Stimulated activated CD8-positive, alpha-beta memory T cell treated with anti-CD3 and anti-CD28 coated beads, Interleukin-7, amount 100 ng/mL, for 24 hours (primary cell): Measurements from ENCODE around the gene CIAO2B.
"Not testable (repeated sequence)": the region's sequence is repeated elsewhere in the genome, so short reads cannot be mapped to it uniquely, and the experiment has no call there.

Experiments used
- DNase-seq: peaks from one replicate; pipeline ENCODE4 v3.0.0-alpha.2; 2020; ENCODE audit warnings: low read depth

CIAO2B gene

DNA sequence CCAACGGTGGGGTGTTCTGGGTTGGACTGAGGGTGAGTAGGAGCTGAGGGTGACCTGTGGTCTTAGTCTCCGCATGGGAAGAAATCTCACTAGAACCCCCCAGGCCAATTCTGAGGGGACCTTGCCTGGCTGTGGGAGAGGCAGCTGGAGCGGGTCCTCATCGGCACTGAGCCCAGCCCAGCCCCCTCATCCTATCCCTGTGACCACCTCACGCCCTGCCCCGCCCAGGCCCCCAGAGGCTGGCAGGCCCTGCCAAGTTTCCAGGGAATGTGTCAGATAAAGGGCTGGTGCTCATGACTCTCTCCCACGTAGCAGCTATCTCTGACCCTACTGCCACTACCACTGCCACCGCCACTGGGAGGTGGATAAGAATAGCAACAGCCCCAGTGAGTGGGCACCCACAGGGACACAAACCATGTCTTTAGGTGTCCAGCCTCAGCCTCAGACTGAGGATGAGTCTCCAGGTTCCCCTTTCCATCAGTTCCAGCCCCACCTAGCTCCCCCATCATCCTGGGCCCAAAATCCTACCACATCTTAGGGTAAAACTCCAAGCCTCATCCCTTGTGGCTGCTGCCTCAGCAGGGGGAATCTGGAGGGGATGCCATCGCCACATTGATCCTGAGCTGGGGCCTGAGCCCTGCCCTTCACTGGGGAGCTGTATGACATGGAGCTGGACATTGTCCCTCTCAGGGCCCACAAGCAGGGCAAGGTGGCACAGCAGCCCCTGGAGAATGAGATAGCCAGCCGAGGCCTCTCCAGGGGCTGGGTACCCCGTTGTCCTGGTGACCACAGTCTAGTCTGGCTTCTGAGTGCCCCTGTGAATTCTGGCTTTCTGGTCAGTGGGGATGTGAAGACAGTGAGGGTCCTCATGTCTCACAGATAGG, 30.4 kb downstream of the CIAO2B start:
- no peak for DNase-seq

DNA sequence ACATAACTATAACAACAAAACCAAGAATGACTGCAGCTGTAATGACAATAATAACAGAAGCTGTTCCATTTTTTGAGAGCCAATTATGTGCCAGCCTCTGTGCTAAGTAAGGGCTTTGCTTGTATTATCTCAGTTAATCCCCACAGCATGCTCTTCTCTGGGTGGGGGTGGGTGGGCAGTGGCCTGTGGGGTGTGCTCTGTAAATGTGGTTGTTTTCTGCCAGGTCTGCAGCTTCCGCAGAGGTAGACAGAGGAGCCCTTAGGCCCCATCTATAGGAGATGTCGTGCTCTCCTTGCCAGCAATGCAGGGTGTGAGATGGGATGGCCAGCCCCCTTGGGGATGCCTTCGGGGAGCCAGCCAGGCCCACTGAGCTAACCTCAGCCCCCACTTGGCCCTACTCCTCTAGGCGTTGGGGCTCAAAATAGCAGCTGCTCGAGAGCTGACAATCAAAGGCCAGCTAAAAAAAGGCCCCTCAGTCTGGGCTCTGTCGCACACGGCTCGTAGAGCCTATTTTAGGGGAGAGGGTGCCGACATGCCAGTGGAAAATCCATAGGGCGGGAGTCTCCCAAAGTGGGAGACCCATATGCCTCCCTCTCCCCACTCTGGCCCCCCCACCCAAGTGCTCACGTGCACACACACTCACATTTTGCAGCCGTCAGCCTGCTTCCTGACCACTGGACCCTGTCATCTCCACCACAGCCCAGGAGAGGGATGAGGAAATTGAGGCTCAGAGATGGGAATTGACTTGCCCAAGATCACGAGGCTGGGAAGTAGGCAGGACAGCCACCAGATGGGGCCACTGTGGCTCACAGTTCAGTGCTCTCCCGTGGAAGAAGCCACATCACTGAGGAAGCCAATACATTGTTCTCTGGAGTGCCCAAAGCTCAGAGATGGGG, 31.3 kb downstream of the CIAO2B start:
- DNase-seq = no peak

DNA sequence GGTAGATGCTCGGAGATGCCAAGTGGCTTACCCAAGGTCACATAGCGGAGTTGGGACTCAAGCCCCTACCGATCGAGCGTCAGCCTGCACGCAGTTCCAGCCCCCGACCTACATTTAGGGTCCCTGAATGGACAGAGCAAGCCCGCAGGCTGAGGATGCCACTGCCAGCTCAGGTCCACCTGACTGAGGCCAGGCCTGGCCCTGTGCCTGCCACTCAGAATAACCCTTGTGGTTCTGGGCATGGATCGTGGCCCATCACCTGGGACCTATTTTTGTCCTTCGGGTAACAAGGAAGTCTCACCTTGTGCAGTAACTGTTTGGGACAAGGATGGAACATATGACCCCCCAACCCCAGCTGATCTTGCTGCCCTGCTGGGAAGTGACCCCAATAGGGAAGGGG, 32.6 kb downstream of the CIAO2B start:
- no peak for DNase-seq

DNA sequence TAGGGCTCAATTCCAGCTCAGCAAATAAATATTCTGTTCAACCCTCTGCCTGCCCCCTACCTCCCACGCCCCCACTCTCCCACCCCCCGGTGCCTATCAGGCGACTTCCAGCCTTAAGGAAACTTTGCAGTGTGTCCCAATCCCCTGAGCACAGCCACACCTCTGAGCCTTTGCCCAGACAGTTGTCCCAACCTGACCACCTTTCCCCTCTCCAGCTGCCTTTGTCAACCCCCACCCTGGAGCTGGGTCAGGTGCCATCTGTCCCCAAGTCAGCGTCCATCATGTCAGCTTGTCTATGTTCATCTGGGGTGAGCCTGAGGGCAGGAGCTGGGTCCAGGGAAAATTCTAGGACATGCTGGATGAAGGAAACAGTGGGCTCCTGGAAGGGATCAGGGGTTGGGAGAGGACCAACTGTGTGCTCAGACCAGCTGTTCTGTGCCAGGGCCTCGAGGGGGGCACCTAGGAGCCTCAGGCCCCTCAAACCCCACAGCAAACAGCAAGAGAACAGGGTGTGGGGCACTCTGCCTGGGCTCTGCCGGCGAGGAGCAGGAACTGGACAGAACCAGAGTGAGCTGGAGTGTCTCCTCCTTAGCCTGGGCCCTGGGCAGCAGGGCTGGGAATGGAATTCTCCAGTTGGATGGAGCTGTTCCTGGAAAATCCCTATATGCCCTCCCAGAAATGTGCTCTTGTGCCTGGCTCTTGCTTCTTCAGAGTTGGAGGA, 33.3 kb downstream of the CIAO2B start:
- DNase-seq = no peak

DNA sequence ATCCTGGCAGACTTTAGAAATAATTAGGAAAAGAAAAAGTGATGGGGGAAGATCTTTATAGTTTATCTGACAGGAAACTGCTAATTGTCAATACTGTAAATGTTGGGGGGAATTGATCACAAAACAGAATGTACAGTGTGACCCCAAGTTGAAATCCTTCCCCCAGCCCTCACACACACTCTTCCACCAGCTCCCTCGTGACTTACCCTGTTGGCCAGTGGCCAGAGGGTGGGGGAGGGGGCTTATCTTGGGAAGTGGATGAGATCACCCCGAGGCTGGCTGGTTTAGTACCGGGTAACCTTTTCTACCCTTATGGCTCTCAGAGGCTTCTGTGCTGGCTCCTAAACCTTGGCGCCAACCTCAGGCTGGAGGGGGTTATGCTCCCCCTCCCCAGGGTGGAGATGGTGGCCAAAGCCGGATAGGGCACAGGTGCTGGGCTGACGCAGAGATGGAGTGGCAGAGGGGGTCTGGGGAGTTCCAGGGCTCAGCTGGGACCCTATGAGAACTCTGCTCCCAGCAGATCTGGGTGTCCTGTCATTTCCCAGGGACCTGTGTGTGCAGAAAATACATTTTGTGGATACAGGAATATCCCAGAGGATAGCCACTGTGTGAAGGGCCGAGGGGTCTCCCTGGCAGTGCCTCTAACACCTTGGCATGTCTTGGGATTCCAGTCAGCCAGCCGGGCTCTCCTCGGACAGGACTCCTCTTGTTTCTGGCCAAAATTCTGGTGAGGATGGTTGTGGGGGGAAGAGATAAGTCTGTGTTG, 34.1 kb downstream of the CIAO2B start:
- no peak for DNase-seq

DNA sequence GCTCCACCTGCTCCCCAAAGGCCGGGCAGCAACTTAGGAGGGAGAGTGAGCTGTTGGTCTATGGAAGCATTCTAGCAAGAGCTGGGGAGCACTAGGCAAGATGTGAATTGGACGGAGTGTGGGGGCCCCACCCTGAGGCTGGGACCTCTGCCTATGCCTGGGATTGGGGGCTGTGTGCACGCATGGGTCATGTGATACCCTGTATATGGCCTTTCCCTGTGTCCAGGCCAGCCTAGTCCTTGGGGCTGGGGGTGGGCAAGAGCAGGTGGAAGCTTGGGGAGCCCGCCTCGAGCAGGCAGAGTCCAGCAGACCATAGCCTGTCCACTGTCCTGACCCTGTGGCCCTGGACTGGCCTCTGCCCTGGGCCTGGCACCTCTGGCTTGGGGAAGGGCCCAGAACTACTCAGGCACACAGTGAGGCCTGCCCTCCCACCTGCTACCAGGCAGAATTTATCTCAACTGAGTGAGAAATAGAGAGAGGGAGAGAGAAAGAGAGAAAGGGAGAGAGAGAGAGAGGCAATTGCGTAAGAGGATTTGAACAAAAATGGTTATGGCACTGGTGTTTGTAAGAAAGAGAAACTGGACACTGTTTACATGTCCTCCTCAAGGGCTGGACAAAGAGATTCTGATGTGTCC, 34.8 kb downstream of the CIAO2B start:
- DNase-seq = no peak

DNA sequence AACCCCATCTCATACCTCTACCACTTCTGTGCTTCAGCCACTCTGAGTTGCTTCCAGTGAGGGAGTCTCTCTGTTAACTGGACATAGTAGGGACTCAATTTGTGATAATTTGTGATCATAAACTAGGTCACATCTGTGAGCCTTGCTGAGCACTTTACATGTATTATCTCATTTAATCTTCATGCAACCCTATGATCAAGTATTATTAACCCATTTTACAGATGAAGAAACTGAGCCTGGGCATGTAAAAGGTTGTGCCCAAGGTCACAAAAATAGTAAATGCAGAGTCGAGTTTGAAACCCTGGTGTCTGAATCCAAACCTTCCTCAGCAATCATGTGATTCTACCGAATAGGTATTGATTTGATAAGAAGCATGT, 35.3 kb downstream of the CIAO2B start:
- no peak for DNase-seq

DNA sequence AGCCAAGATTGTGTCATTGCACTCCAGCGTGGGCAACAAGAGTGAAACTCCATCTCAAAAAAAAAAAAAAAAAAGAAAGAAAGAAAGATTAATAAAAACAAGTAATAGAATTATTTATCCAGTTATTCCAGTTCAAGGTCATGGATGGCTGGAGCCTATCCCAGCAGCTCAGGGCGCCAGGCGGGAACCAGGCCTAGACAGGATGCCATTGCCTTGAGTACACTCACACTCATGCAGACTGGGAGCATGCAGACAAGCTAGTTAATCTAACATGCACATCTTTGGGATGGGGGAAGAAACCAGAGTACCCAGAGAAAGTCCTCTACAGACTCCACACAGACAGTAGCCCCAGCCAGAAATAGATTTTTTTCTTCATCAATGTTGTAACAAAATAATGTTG, 36.0 kb downstream of the CIAO2B start:
- no peak for DNase-seq

DNA sequence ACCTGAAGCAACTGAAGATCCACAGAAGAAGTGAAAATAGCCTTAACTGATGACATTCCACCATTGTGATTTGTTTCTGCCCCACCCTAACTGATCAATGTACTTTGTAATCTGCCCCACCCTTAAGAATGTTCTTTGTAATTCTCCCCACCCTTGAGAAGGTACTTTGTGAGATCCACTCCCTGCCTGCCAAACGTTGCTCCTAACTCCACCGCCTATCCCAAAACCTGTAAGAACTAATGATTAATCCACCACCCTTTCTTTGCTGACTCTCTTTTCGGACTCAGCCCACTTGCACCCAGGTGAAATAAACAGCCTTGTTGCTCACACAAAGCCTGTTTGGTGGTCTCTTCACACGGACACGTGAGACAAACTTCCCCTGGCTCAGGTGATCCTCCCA, 37.5 kb downstream of the CIAO2B start:
- not testable (repeated sequence) for DNase-seq

DNA sequence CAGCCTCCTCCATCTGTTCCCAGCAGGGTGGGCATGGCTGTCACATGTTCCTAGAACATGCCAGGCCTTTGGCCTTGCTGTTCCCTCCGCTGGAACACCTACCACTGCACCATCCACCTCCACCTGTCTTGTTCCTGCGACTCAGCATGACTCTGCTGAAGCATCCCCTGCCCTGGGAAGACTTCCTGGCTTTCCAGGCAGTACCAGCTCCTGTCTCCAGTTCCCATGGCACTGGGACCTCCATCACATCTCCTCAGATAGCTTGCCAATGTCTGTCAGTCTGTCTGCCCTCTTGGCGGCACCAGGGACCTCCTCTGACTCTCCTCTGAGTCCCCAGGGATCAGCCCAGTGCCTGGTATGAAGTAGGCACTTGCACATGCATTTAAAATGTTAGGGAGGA, 38.2 kb downstream of the CIAO2B start:
- no peak for DNase-seq

DNA sequence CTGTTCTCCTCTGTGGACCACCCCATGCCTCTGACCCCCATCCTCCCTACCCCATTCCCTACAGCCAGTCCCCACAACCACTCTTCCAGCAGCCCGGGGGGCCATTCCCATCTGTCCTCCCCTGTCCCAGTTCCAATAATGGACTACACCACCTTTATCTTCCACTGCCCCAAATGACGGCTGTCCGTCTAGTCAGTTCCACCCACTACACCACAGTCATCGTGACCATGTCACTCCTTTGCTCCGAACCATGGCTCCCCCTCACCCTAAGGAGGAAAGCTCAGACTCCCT, 38.6 kb downstream of the CIAO2B start:
- no peak for DNase-seq

DNA sequence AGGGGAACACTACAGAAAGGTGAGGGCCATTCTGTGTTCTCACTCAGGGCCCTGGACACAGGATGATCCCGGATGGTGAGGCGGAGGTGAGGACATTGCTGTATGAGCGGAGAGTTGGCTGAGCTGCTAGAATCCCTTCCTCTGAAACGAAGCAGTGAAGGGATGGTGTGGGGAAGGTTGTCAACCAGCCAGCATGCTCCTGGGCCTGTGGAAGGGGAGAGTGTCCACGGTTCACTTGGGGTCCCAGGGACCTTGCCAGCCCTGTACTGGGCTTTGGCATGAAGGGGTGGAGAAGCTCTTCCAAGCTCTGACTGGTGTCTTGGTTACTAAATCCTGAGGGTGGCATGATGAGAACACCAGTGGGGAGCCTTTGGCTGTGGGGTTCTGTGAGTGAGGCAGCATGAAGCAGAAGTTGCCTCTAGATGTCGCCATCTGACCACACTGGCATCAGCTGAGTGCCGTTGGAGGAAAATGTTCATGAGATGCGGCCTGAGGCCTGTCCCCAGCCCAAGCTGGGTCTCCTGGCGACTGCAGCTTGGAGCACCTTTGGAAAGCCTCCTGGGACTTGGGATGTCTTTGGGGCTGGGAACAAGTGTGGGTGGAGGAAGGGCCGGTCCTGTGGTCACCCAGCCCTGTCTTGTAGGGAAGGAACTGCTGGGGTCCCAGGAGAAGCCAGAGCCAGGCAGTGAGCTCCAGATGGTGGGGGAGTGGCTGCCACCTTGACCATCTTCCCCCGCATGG, 39.1 kb downstream of the CIAO2B start:
- no peak for DNase-seq

DNA sequence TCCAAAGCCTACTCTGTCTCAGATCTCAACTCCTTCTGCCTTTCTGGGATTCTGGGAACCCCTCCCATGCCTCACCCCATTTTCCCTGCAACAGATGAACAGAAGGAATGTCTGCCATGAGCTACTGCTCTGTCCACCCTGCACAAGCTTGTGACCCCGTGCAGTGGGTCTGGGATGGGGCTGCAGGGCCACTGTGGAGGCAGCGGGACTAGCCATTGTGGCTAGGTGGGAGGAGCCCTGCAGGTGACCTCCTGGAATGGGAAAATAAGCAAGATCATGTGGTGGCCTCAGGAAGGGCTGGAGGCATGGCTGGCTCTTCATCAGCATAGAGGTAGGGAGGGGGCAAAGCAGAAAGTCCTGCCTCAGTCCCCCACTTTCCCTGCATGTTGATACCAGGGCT, 40.1 kb downstream of the CIAO2B start:
- no peak for DNase-seq

DNA sequence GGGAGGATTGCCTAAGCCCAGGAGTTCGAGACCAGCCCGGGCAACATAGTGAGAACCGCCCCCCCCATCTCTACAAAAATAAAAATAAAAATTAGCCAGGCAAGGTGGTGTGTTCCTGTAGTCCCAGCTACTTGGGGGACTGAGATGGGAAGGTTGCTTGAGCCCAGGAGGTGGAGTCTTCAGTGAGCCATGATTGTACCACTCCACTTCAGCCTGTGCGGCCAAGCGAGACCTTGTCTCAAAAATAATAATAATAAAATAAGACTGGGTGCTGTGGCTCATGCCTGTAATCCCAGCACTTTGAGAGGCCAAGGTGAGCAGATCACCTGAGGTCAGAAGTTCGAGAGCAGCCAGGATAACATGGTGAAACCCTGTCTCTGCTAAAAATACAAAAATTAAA, 42.4 kb downstream of the CIAO2B start:
- DNase-seq = no peak

DNA sequence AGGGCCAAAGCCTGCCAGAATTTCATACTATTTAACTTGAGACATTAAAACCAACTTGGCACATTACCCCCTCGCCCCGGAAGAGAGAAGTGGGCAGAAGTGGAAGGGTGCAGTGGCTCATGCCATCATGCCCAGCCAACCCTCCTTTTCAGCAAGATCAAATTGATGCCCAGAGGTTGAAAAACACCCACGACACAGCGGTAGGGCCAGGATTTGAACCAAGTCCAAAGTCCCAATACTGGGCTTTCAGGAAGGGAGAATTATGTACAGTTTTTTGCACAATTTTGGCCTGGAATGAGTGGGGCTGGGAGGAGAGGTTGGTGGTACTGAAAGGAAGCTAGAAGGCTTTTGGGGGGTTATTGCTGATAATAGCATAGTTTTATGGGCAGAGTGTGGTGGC, 42.8 kb downstream of the CIAO2B start:
- no peak for DNase-seq

DNA sequence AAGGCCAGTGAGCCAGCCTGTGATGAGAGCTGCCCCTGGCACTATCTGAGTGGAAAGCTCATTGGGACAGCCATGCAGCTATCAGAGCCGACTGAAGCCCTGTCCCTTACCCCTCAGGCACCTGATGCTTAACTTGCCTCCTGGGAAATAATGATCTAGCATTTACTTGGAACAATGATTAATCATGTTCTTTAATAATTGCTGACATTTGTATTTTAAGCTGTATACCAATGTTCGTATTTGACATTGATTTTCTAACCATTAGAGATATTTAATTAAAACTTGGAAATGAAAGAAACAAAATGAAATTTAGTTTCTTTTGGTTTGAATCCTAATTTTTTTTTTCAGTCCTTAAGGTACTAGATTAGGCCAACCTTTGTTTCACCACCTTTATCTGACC, 43.4 kb downstream of the CIAO2B start:
- no peak for DNase-seq

DNA sequence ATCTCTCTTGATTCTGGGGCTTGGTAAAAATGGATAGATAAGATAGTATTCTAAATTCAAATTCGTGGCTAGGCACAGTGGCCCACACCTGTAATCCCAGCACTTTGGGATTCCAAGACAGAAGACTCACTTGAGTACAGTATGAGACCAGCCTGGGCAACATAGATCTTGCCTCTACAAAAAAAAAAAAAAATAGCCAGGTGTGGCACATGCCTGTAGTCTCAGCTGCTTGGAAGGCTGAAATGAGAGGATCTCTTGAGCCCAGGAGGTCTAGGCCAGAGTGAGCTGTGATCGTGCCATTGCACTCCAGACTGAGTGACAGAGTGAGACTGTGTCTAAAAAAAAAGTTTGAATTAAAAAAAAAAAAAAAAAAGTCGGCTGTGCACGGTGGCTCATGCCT, 44.6 kb downstream of the CIAO2B start:
- no peak for DNase-seq

DNA sequence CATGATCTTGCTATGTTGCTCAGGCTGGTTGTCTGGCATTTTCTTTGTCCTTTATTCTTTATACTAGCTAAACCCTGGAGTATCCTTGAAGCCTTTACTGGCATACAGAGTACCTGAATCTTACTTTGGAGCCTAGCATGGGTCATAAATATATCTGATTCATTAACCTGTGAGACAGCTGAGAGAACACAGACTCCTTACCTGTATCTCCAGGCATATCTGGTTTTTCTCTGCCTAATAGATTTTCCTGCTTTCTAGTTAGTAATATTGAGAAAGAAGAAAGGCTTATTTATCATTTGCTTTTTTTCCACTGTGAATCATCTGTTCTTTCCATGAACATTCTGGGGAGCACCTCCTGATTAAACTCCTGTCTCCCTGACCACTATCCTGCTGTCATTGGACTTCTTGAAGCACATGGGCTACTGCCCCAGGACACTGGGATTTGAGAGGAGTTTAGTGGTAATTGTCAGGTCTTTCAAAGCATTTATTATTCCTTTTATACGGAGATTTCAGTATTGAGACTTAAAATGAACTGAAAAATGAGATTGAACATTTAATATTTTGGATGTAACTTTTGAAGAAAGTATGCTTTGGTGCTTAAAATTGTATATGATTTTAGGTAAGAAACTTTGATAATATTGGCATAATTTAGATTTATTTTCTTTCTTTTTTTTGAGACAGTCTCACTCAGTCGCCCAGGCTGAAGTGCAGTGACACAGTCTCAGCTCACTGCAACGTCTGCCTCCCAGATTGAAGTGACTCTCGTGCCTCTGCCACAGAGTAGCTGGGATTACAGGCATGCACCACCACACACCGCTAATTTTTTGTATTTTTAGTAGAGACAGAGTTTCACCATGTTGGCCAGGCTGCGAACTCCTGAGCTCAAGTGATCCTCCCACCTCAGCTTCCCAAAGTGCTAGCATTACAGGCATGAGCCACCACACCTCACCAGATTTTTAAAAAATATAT, 45.3 kb downstream of the CIAO2B start:
- DNase-seq = no peak

DNA sequence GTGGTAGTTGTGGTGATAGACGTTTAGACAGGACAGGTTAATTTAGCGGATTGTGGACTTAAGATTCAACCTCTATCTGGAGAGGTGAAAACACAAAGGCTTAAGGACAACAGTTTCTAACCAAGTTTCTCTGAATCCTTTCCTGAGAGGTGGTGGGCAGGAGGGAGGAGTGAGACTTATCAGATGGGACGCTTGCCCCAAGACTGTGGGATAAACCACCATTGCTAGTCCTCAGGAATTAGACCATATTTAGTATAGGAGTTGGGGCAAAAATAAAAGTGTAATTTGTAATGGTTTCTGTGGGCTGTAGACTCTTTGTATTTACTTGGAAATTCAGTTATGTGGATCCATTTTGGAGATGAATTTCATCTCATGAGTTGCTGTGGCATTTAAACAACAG, 47.3 kb downstream of the CIAO2B start:
- no peak for DNase-seq

DNA sequence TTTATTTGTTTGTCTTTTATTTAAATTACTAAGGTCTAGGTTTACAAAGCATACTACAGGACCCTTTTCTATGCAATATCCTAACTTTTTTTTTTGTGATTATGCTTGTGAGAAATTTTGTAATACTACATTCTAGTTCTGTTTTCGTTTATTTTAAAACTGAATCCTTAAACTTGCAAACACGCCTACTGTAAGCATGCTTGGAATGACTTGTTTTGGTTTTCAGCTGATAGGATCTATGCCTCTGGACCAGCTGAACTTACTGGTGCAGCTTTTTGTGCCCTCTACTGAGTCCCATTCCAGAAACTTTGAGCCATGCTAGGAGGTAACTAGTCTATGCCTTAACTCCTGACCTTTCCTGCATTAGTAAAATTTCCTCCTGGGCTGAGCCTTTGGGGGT, 47.9 kb downstream of the CIAO2B start:
- no peak for DNase-seq
